ENCODE results near the gene FPR3. TPM values are rescaled to one million over a fixed set of nuclear protein-coding genes. Genes with fewer than 3 reads are reported as not detected.

FPR3 gene
- total and polyA plus RNA-seq, 2 donors (not counting 3 experiments of a cell fraction or from before 2014, with no cell fraction given), result not detected

DNA sequence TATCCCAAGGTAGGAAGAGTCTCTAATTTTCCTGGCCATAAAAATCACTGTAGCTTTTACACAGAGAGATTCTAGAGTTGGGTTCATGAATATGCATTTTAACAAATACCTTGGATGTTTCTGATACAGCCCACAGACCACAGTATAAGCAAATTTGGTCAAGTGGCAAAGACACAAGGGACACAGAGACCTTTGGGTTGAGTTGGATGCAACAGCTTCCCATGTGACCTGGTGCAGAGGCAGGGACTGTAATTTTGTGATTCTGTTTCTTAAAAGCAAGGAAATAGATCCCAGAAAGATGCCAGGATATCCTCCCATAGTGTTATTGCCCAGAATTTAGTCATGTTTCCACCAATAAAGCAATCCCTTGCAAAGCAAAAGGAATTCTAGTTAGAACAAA is 27.0 kb downstream of the FPR3 start:
- Histone ChIP-seq H3K79me2 (ENCODE audit: control insufficient read depth, insufficient read depth, low read length) (no peaks in the 10 kb centered on the region), H3K36me3 (ENCODE audit: control insufficient read depth in 2 of 2, extremely low read depth in 1 of 2, insufficient read depth in 2 of 2, low read length in 2 of 2) (no peaks in the 10 kb centered on the region), H3K4me2 (ENCODE audit: insufficient read depth, low read length) (no peak overlapping the region), H3K27me3 (ENCODE audit: control insufficient read depth in 2 of 2, insufficient read depth in 2 of 2, low read length in 2 of 2) (no peaks in the 10 kb centered on the region), H3K4me1 (ENCODE audit: control insufficient read depth, extremely low read depth, insufficient read depth, low read length) (no peaks in the 10 kb centered on the region), H2AFZ (ENCODE audit: low read depth, low read length) (no peak overlapping the region), H3K4me3 (replicated peaks in 1 of 3; ENCODE audit: insufficient read depth in 1 of 3, low read depth in 1 of 3, low read length in 3 of 3) (no peak overlapping the region), H3K9ac (replicated peaks; ENCODE audit: extremely low read depth, insufficient read depth, low read length) (no peak overlapping the region), H4K20me1 (replicated peaks; ENCODE audit: control insufficient read depth, extremely low read depth, insufficient read depth, low read length) (no peaks in the 10 kb centered on the region), H3K27ac (ENCODE audit: insufficient read depth, low read depth, low read length) (no peak overlapping the region), H3K9me1 (replicated peaks; ENCODE audit: control insufficient read depth, extremely low read depth, insufficient read depth, low read length) (no peaks in the 10 kb centered on the region), H3K9me3 (replicated peaks; ENCODE audit: control insufficient read depth, insufficient read depth, low read length) (peaks cover 2% of the 10 kb centered on the region)
- FAIRE-seq, result no peak
- CTCF ChIA-PET, result no interaction called here
- TF ChIP-seq EZH2 (IDR thresholded peaks at IDR 0.05; ENCODE audit: borderline replicate concordance, low read depth, low read length, severe bottlenecking) (no peak), POLR2AphosphoS5 (IDR thresholded peaks at IDR 0.05; ENCODE audit: insufficient read depth, low read depth, low read length) (no peak), MAX (IDR thresholded peaks at IDR 0.05; ENCODE audit: insufficient read depth, insufficient read length) (no peak), CTCF (IDR thresholded peaks at IDR 0.05; ENCODE audit: extremely low read depth in 1 of 2, insufficient read depth in 1 of 2, low read depth in 1 of 2, low read length in 2 of 2) (no peak)
- dilution Hi-C loops (cut with MboI; ENCODE audit: extremely low pct_ligation_motif_present, low sequenced_read_pairs) (no loop called here), intact Hi-C loops (cut with micrococcal nuclease) (no loop called here)
- POLR2A ChIA-PET, result no interaction called here
- DNase-seq (ENCODE audit: low read depth, low spot score), result no peak
- no TSS peak for BruUV-seq (replicated peaks)

DNA sequence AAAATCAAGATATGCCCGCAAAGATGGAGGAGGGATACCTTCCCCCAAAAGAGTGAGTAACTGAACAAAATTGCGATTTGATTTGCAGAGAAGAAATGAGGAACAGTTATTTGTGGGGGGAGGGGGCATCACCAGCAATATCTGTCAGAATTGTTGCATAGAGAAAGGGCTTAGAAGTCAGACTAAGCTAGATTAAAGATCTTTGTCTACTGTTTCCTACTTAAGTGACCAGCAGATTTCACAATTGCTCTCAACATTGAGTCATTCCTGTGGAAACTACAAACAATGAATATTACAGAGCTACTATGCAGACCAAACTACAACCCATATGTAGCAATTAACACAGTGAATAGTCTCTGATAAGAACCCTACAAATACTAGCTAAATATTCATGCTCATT is 27.4 kb downstream of the FPR3 start:
- ChIA-PET CTCF (no interaction called here), POLR2A (no interaction called here)
- intact Hi-C loops (cut with micrococcal nuclease), result no loop called here
- no peaks in the 10 kb centered on the region for H3K36me3 ChIP-seq (ENCODE audit: control insufficient read depth in 2 of 2, extremely low read depth in 1 of 2, insufficient read depth in 2 of 2, low read length in 2 of 2)
- BruUV-seq (replicated peaks), result no TSS peak
- H3K4me2 ChIP-seq (ENCODE audit: insufficient read depth, low read length), result no peak overlapping the region
- no peaks in the 10 kb centered on the region for H3K9me1 ChIP-seq (replicated peaks; ENCODE audit: control insufficient read depth, extremely low read depth, insufficient read depth, low read length)
- no peak for TF ChIP-seq EZH2 (IDR thresholded peaks at IDR 0.05; ENCODE audit: borderline replicate concordance, low read depth, low read length, severe bottlenecking)
- TF ChIP-seq FOS (IDR thresholded peaks at IDR 0.05; ENCODE audit: borderline replicate concordance, insufficient read depth, low read length), result no peak
- TF ChIP-seq GATA2 (IDR thresholded peaks at IDR 0.05; ENCODE audit: insufficient read depth, insufficient read length, low read depth, low read length), result no peak
- no peak for TF ChIP-seq POLR2A (IDR thresholded peaks at IDR 0.05; ENCODE audit: low read depth, low read length)
- TF ChIP-seq CTCF (IDR thresholded peaks at IDR 0.05; ENCODE audit: extremely low read depth in 1 of 2, insufficient read depth in 1 of 2, low read depth in 1 of 2, low read length in 2 of 2), result no peak
- no peak for TF ChIP-seq MYC (IDR thresholded peaks at IDR 0.05; ENCODE audit: low read depth, low read length)
- TF ChIP-seq JUN (IDR thresholded peaks at IDR 0.05; ENCODE audit: borderline replicate concordance, insufficient read depth, insufficient read length, low read depth), result no peak
- no peak for TF ChIP-seq POLR2AphosphoS5 (IDR thresholded peaks at IDR 0.05; ENCODE audit: insufficient read depth, low read depth, low read length)
- TF ChIP-seq MAX (IDR thresholded peaks at IDR 0.05; ENCODE audit: insufficient read depth, insufficient read length), result no peak
- no peaks in the 10 kb centered on the region for H4K20me1 ChIP-seq (replicated peaks; ENCODE audit: control insufficient read depth, extremely low read depth, insufficient read depth, low read length)
- no peak overlapping the region for H3K27ac ChIP-seq (ENCODE audit: insufficient read depth, low read depth, low read length)
- dilution Hi-C loops (cut with MboI; ENCODE audit: extremely low pct_ligation_motif_present, low sequenced_read_pairs), result no loop called here
- no peaks in the 10 kb centered on the region for H3K79me2 ChIP-seq (ENCODE audit: control insufficient read depth, insufficient read depth, low read length)
- DNase-seq (ENCODE audit: low read depth, low spot score) (no peak), FAIRE-seq (no peak)
- no peak overlapping the region for H3K4me3 ChIP-seq (replicated peaks in 1 of 3; ENCODE audit: insufficient read depth in 1 of 3, low read depth in 1 of 3, low read length in 3 of 3)
- no peak overlapping the region for H3K9ac ChIP-seq (replicated peaks; ENCODE audit: extremely low read depth, insufficient read depth, low read length)
- no peak overlapping the region for H2AFZ ChIP-seq (ENCODE audit: low read depth, low read length)
- H3K9me3 ChIP-seq (replicated peaks; ENCODE audit: control insufficient read depth, insufficient read depth, low read length), result peaks cover 2% of the 10 kb centered on the region
- no peaks in the 10 kb centered on the region for H3K27me3 ChIP-seq (ENCODE audit: control insufficient read depth in 2 of 2, insufficient read depth in 2 of 2, low read length in 2 of 2)
- no peaks in the 10 kb centered on the region for H3K4me1 ChIP-seq (ENCODE audit: control insufficient read depth, extremely low read depth, insufficient read depth, low read length)

All from endothelial cell of umbilical vein (primary cell).